Measurements from ENCODE around the gene PIP4P1.
A peak's percentile ranks its signal among the peaks of the same experiment; 100 is the strongest.

The PIP4P1 gene

DNA sequence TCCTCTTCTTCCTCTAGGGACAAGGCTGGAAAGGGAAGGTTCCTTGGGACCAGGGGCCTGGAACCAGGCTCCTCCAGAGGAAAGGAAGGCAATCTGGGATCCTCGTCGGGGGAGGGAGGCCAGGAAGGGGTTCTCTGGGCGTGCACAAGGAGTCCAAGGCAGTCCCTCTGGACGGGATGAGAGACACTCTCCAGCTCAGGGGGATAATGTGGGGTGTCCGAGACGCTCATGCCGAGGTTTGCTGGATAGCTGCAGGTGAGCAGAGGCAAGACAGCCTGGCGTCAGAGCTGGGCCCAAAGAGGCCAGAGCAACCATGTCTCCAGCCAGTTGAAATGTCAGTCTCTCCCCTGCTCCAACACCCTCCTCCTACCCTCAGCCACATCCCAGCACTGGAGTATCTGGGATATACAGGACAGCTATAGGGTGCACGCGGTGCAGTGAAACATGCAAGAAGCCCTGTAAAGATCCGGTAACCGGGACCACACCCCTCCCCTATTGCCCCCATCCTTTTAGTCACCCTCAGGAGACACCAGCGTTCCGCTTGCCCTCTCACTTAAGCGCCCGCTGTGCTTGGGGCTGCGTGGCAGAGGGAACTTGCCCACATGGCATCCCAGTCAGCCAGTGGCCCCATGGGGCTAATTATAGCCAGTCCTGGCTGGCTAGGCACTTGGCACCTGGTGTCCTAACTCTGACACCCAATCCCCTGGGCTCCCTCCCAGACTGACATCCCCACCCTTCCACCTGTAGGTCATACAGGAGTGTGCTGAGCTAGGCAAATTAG, 25.5 kb downstream of the PIP4P1 start, which contains the start of gene KLHL33:
Gene KLHL33 (minus strand): TSS at position 585 of the 781 bp plus-strand sequence. CDS start 355 bp downstream, at position 230.
- Mint-ChIP-seq H3K4me3 (no peak within 1 kb of the TSS), H3K9me3 (no peaks in the 10 kb centered on the region)

GRCh38 chr14:20434701-20435581, 26.3 kb downstream of the PIP4P1 start:
- no peaks in the 10 kb centered on the region for H3K27me3 Mint-ChIP-seq
- no peaks in the 10 kb centered on the region for H3K9me3 Mint-ChIP-seq
- peaks cover 13% of the 10 kb centered on the region for H3K4me1 Mint-ChIP-seq (ENCODE audit: low read depth)
- no peak overlapping the region for H3K27ac Mint-ChIP-seq
- H3K4me3 Mint-ChIP-seq = no peak overlapping the region
- H3K36me3 Mint-ChIP-seq (ENCODE audit: low read depth) = no peaks in the 10 kb centered on the region

More for the DNA sequence above, 25.5 kb downstream of the PIP4P1 start, which contains the start of gene KLHL33:
- Mint-ChIP-seq H3K27me3 (no peaks in the 10 kb centered on the region), H3K4me1 (ENCODE audit: low read depth) (peaks cover 19% of the 10 kb centered on the region), H3K27ac (no peak within 1 kb of the TSS), H3K36me3 (ENCODE audit: low read depth) (no peaks in the 10 kb centered on the region)

DNA sequence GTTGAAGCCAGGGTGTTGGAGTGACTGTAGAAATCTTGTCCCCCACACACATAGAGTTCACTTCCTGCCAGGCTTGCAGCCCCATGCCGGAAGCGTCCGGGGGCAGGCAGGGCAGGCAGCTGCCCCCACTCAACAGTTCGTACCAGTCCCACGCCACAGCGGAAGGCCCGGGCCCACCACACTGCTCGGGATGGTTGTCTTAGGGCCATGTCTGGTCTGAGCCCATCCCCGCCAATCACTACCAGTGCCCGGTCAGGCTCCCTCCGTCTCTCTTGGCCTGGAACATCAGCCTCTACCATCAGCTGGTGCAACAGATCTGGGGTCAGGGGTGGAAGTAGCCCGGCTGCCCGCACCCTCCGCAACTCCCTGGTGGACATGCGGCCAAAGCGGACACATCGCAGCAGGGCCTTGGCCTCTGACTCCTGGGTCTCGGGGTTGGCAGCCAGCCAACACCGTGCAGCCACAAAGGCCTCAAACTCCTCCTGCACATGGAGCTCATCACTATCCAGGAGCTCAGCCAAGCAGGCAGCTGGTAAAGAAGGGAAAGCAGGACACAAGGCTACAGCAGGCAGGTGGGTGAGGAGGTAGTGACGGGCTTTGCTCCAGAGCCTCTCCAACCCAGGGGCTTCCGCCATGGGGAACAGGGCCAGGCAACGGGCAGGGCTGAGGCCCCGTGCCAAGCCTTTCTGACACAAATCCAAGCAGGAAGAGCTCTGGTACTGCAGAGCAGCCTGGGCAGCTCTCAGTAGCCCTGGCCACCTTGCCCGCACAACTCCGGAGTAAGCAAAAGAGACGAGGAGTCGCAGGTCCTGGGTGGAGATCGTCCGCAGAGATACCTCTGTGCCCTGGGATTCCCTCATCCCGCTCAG, 31.2 kb downstream of the PIP4P1 start:
- no peaks in the 10 kb centered on the region for H3K27me3 Mint-ChIP-seq
- no peaks in the 10 kb centered on the region for H3K9me3 Mint-ChIP-seq
- H3K36me3 Mint-ChIP-seq (ENCODE audit: low read depth) = no peaks in the 10 kb centered on the region
- H3K4me1 Mint-ChIP-seq (ENCODE audit: low read depth) = peaks cover 42% of the 10 kb centered on the region
- no peak overlapping the region for H3K27ac Mint-ChIP-seq
- no peak overlapping the region for H3K4me3 Mint-ChIP-seq

DNA sequence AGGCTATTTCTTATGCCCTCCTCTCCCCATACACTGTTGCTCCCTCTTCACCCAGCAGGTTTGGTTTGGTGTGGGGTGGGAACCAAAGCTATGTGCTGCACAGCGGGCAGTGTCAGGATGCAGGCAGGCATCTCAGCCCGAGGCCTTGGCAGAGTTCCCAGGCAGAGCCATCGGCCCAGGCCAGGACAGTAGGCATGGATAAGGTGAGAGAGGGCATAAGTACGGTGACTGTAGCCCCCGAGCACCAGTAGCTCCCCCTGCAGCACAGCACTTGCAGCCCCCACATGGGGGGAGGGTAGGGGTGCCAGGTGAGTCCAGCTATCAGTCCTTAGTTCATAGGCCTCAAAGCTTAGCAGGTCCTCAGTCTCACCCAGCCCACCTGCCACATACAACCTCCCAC, 32.4 kb downstream of the PIP4P1 start:
- Mint-ChIP-seq H3K9me3 (no peaks in the 10 kb centered on the region), H3K27ac (peak overlapping the region; percentile 94), H3K4me3 (peak overlapping the region; percentile 81), H3K4me1 (ENCODE audit: low read depth) (peaks cover 46% of the 10 kb centered on the region), H3K36me3 (ENCODE audit: low read depth) (no peaks in the 10 kb centered on the region), H3K27me3 (no peaks in the 10 kb centered on the region)

DNA sequence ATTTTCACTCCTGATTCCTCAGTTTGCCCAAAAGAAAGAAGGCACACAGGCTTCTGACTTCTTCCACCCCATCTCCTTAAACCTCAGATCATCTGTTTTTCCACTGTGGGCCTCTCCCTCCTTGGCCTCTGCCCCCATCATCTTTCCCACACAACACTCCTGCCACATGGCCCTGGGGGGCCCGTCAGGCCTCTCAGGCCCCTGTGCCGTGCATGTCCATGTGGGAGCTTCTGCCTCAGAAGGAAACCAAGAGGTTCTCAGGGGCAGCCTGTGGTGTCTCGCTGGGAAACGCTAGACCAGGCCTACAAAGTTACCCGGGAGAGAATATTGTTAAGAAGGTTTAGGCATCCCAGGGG, 33.2 kb downstream of the PIP4P1 start:
- peaks cover 46% of the 10 kb centered on the region for H3K4me1 Mint-ChIP-seq (ENCODE audit: low read depth)
- peak overlapping the region; percentile 81 for H3K4me3 Mint-ChIP-seq
- H3K27me3 Mint-ChIP-seq = no peaks in the 10 kb centered on the region
- no peaks in the 10 kb centered on the region for H3K9me3 Mint-ChIP-seq
- H3K36me3 Mint-ChIP-seq (ENCODE audit: low read depth) = no peaks in the 10 kb centered on the region
- peak overlapping the region; percentile 94 for H3K27ac Mint-ChIP-seq

- H3K4me3 Mint-ChIP-seq = peak overlapping the region; percentile 81
- H3K4me1 Mint-ChIP-seq (ENCODE audit: low read depth) = peaks cover 46% of the 10 kb centered on the region
- peak overlapping the region; percentile 94 for H3K27ac Mint-ChIP-seq
- no peaks in the 10 kb centered on the region for H3K27me3 Mint-ChIP-seq
- no peaks in the 10 kb centered on the region for H3K36me3 Mint-ChIP-seq (ENCODE audit: low read depth)
- H3K9me3 Mint-ChIP-seq = no peaks in the 10 kb centered on the region
Observed at GRCh38 chr14:20427231-20428009, 33.8 kb downstream of the PIP4P1 start.

- H3K4me3 Mint-ChIP-seq = no peak overlapping the region
- no peaks in the 10 kb centered on the region for H3K36me3 Mint-ChIP-seq (ENCODE audit: low read depth)
- no peaks in the 10 kb centered on the region for H3K9me3 Mint-ChIP-seq
- no peaks in the 10 kb centered on the region for H3K27me3 Mint-ChIP-seq
- H3K4me1 Mint-ChIP-seq (ENCODE audit: low read depth) = peaks cover 43% of the 10 kb centered on the region
- H3K27ac Mint-ChIP-seq = no peak overlapping the region
Observed at GRCh38 chr14:20424851-20425250, 36.4 kb downstream of the PIP4P1 start.

DNA sequence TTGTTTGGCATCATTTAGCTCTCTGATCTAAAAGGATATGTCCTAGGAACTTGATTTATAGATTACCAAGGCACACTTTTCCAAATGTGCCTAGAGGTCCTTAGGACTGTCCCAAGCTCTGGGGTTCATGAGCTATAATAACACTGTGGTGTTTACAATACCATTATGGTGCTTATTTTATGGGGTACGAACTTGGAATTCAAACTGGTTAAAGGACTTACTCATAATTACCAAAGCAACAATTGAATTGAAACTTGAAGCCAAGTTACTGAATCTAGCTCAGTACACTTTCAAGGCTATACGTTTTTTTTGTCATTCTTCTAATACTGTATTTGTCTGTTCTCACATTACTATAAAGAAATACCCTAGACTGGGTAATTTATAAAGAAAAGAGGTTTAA, 38.3 kb downstream of the PIP4P1 start:
- no peaks in the 10 kb centered on the region for H3K36me3 Mint-ChIP-seq (ENCODE audit: low read depth)
- H3K27me3 Mint-ChIP-seq = no peaks in the 10 kb centered on the region
- H3K27ac Mint-ChIP-seq = no peak overlapping the region
- peaks cover 24% of the 10 kb centered on the region for H3K4me1 Mint-ChIP-seq (ENCODE audit: low read depth)
- H3K9me3 Mint-ChIP-seq = no peaks in the 10 kb centered on the region
- H3K4me3 Mint-ChIP-seq = no peak overlapping the region

DNA sequence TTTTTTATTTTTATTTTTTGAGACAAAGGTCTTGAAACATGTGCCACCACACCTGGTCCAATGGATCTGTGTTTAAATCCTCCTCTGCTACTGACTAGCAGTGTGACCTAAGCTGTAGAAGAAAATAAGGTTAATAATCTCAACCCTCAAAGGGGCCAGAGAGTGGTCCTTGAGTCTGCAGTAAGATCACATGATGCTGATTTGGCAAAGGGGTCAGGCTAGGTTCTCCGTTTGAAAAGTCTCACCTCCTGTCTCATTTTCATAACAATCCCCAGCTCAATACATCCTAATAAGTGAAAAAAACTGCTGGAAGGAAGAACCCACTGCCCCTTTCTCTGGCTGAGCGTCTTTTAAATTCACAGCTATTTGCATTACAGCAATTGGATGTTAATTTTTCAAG, 40.0 kb downstream of the PIP4P1 start:
- Mint-ChIP-seq H3K4me1 (ENCODE audit: low read depth) (peaks cover 16% of the 10 kb centered on the region), H3K4me3 (no peak overlapping the region), H3K36me3 (ENCODE audit: low read depth) (no peaks in the 10 kb centered on the region), H3K27ac (no peak overlapping the region), H3K9me3 (no peaks in the 10 kb centered on the region), H3K27me3 (no peaks in the 10 kb centered on the region)

- peaks cover 14% of the 10 kb centered on the region for H3K4me1 Mint-ChIP-seq (ENCODE audit: low read depth)
- H3K9me3 Mint-ChIP-seq = no peaks in the 10 kb centered on the region
- no peaks in the 10 kb centered on the region for H3K27me3 Mint-ChIP-seq
- no peak overlapping the region for H3K27ac Mint-ChIP-seq
- no peak overlapping the region for H3K4me3 Mint-ChIP-seq
- no peaks in the 10 kb centered on the region for H3K36me3 Mint-ChIP-seq (ENCODE audit: low read depth)
Observed at GRCh38 chr14:20419419-20419818, 41.8 kb downstream of the PIP4P1 start.

GRCh38 chr14:20418501-20418909, 42.7 kb downstream of the PIP4P1 start:
- peaks cover 23% of the 10 kb centered on the region for H3K4me1 Mint-ChIP-seq (ENCODE audit: low read depth)
- no peak overlapping the region for H3K27ac Mint-ChIP-seq
- H3K9me3 Mint-ChIP-seq = no peaks in the 10 kb centered on the region
- H3K36me3 Mint-ChIP-seq (ENCODE audit: low read depth) = no peaks in the 10 kb centered on the region
- H3K4me3 Mint-ChIP-seq = no peak overlapping the region
- no peaks in the 10 kb centered on the region for H3K27me3 Mint-ChIP-seq

- no peaks in the 10 kb centered on the region for H3K36me3 Mint-ChIP-seq (ENCODE audit: low read depth)
- no peak overlapping the region for H3K27ac Mint-ChIP-seq
- H3K4me1 Mint-ChIP-seq (ENCODE audit: low read depth) = peaks cover 26% of the 10 kb centered on the region
- H3K9me3 Mint-ChIP-seq = no peaks in the 10 kb centered on the region
- H3K27me3 Mint-ChIP-seq = no peaks in the 10 kb centered on the region
- H3K4me3 Mint-ChIP-seq = no peak overlapping the region
Observed at GRCh38 chr14:20417250-20418186, 43.7 kb downstream of the PIP4P1 start.

DNA sequence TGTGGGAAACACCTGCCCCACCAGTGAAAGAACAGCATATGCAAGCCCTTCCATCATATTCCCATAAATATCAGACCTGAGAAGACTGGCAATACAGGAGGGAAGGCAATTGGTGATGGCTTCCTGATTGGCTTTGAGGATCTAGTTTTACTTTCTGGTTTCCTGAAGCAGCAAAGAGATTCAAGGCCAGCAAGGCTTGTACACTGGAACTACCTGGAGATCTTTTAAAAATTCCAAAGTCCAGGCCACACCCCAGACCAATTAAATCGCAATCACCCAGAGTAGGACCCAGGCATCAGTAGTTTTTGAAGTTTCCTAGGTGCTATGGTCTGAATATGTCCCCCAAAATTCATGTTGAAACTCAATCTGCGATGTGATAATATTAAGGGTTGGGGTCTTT, 45.0 kb downstream of the PIP4P1 start:
- H3K27ac Mint-ChIP-seq = no peak overlapping the region
- no peak overlapping the region for H3K4me3 Mint-ChIP-seq

More for the DNA sequence above, 45.0 kb downstream of the PIP4P1 start:
- peaks cover 35% of the 10 kb centered on the region for H3K4me1 Mint-ChIP-seq (ENCODE audit: low read depth)
- no peaks in the 10 kb centered on the region for H3K9me3 Mint-ChIP-seq
- no peaks in the 10 kb centered on the region for H3K27me3 Mint-ChIP-seq
- no peaks in the 10 kb centered on the region for H3K36me3 Mint-ChIP-seq (ENCODE audit: low read depth)
